ENCODE measurements around the gene LILRB5.
"Not testable (repeated sequence)": the region's sequence is repeated elsewhere in the genome, so short reads cannot be mapped to it uniquely, and the experiment has no call there.

DNA sequence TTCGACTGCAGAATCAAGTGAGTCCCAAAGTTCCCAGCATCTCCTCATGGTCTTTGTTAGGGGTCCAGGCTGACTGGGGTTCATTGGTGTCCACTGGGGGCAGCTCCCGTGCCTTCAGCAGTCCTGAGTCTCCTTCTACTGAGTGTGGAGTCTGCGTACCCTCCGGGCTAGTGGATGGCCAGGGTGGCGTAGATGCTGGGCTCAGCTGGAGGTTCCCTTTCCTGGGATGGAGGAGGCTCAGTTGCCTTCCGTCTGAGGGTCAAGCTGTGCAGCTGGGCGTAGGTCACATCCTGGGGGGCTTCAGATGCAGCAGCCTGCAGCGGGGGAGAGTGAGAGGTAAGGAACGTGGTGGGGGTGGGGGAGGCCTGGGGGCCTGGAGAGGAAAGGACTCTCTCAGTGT lies 17.4 kb upstream of the LILRB5 start:
- not testable (repeated sequence) for TF ChIP-seq GABPA (tag; conservative IDR thresholded peaks at IDR 0.05; ENCODE audit: low read depth); ELF4 (CRISPR knock-in tag; IDR thresholded peaks at IDR 0.05); POLR2A (conservative IDR thresholded peaks at IDR 0.05); EZH2 (IDR thresholded peaks at IDR 0.05; ENCODE audit: borderline replicate concordance, low read depth, low read length)
- TF ChIP-seq, protein P1, sequence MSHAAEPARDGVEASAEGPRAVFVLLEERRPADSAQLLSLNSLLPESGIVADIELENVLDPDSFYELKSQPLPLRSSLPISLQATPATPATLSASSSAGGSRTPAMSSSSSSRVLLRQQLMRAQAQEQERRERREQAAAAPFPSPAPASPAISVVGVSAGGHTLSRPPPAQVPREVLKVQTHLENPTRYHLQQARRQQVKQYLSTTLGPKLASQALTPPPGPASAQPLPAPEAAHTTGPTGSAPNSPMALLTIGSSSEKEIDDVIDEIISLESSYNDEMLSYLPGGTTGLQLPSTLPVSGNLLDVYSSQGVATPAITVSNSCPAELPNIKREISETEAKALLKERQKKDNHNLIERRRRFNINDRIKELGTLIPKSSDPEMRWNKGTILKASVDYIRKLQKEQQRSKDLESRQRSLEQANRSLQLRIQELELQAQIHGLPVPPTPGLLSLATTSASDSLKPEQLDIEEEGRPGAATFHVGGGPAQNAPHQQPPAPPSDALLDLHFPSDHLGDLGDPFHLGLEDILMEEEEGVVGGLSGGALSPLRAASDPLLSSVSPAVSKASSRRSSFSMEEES (CRISPR knock-in tag; IDR thresholded peaks at IDR 0.05): not testable (repeated sequence)
- TF ChIP-seq, protein P2, sequence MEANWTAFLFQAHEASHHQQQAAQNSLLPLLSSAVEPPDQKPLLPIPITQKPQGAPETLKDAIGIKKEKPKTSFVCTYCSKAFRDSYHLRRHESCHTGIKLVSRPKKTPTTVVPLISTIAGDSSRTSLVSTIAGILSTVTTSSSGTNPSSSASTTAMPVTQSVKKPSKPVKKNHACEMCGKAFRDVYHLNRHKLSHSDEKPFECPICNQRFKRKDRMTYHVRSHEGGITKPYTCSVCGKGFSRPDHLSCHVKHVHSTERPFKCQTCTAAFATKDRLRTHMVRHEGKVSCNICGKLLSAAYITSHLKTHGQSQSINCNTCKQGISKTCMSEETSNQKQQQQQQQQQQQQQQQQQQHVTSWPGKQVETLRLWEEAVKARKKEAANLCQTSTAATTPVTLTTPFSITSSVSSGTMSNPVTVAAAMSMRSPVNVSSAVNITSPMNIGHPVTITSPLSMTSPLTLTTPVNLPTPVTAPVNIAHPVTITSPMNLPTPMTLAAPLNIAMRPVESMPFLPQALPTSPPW (CRISPR knock-in tag; IDR thresholded peaks at IDR 0.05): not testable (repeated sequence)
- TF ChIP-seq, protein P3, sequence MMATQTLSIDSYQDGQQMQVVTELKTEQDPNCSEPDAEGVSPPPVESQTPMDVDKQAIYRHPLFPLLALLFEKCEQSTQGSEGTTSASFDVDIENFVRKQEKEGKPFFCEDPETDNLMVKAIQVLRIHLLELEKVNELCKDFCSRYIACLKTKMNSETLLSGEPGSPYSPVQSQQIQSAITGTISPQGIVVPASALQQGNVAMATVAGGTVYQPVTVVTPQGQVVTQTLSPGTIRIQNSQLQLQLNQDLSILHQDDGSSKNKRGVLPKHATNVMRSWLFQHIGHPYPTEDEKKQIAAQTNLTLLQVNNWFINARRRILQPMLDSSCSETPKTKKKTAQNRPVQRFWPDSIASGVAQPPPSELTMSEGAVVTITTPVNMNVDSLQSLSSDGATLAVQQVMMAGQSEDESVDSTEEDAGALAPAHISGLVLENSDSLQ (IDR thresholded peaks at IDR 0.05): not testable (repeated sequence)
